EH (cell line): ENCODE measurements around the gene PACSIN1.
"Not testable (repeated sequence)": the region's sequence is repeated elsewhere in the genome, so short reads cannot be mapped to it uniquely, and the experiment has no call there.

Source experiments
- DNase-seq: peaks from one replicate; pipeline ENCODE4 v3.0.0-alpha.2; 2015; ENCODE audit warnings: low read depth

Gene PACSIN1

GRCh38 chr6:34485321-34486060 is 19.6 kb downstream of the PACSIN1 start:
- no peak for DNase-seq

DNA sequence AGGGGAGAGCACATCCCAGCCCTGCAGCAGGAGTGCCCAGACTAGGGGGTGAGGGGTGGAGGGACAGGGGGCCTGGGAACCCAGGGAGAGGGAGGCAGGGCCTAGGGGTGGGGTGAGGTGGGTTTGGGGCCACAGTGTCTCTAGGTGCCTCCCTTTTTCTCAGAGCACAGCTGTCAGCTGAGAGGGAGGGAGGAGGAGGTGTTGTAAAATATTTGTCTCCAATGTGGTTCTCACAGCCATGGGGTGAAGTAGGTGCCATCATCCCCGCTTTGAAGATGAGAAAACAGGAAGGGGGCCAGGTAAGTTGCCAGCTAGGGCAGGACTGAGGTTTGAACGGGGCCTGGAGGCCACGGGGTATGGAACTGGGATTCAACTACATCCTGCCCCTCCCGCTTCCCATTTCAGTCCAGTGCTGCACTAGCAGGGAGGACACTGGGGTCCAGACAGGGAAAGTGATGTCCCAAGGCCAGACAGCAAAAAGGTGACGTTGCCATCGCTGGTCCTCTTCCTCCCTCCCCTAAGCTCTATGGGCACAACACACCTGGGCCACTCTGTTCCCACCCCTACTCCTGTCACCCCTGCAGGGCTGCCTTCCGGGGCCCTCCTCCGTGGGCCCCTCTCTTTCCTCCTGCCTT is 20.3 kb downstream of the PACSIN1 start:
- DNase-seq = no peak

GRCh38 chr6:34486886-34487285 is 21.0 kb downstream of the PACSIN1 start:
- not testable (repeated sequence) for DNase-seq

DNA sequence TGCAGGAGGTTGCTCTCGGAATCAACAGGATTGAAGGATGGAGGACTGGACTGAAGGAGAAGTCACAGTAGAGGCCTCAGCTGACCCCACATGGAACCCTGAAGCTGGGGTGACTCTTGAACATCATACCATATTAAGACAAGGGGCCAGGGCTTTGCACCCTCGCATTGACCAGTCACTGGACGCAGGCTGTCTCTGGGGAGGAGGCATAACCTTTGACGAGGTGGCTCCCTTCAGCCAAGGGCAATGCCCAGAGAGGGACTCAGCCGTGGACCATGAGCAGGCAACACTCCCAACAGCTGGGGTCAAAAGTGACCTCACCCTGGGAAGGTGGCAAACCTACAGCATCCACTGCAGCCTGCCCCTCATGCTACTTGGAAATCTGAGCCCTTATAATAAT is 21.7 kb downstream of the PACSIN1 start:
- no peak for DNase-seq

DNA sequence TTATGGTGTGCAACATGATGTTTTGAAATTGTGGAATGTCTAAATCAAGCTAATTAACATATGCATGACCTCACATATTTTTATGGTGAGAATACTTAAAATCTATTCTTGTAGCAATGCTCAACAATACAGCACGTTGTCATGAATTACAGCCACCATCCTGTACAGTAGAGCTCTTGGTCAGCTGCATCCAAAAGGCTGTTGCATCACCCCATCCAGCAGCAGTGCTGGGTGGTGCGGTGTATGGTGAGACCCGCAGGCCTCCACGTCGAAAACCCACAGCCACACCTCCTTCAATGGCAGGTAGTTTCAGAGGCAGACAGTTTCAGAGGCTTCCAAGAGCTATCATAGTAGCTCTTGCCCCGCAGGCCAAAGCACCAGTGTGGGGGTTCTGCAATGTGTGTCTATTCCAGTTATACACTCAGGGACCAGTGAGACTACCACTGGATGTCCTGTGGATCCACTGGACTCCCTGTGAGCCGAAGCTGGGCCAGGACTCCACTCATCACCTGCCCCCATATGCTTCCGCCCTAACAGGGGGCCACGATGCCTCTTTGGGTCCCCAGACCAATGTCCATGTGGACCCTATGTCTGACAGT is 23.4 kb downstream of the PACSIN1 start:
- peak; percentile 29 for DNase-seq

DNA sequence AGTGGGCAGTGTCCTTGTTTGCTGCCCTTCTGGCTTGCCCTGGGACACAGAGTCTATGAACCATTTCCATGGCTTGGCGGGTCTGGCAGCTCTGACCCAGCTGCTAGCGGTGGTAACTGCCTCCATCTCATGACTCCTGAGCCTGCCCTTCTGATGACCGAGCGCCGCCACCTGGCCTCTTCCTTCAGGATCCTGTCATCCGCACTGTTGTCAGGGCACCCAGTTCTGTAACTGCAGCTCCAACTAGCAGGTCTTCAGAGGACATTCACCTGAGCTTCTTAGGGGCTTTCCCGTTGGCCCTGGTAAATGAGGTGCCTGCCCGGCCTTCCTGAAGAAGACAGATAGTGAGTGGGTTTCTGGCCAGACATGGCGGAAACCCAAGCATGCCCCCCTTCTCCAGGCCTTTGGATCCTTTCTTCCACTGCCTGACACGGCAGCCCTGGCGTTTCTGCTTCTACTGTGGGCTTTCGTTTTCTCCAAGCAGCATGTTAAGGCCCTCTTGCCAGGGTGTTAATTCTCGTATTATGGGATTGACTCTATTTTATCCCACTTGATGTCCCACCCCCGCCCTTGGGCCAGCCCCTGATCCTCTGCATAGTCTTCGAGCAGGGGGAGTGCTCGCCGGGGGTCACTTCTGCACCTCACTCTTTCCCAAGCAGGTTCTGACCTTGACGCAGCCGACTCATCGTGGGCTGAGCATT is 24.7 kb downstream of the PACSIN1 start:
- DNase-seq = no peak

- DNase-seq = peak; percentile 52
Measured at GRCh38 chr6:34491091-34491430, 25.2 kb downstream of the PACSIN1 start.

DNA sequence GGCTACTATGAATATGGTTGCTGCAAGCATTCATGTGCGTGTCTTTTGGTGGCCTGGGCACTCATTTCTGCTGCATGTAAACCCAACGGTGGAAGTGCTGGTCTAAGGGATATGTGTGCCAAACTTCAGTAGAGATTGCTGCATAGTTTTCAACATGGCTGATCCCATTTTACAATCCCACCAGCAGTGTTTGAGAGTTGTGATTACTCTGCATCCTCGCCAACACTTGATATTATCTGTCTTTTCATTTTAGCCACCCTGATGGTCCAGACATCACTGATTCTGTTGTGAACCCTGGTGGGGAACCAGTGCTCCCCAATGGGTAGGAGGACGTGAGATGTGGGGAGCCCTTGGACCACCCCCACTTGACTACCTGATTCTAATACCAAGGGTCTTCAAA is 27.5 kb downstream of the PACSIN1 start:
- no peak for DNase-seq

GRCh38 chr6:34494973-34495372 is 29.1 kb downstream of the PACSIN1 start:
- no peak for DNase-seq

DNA sequence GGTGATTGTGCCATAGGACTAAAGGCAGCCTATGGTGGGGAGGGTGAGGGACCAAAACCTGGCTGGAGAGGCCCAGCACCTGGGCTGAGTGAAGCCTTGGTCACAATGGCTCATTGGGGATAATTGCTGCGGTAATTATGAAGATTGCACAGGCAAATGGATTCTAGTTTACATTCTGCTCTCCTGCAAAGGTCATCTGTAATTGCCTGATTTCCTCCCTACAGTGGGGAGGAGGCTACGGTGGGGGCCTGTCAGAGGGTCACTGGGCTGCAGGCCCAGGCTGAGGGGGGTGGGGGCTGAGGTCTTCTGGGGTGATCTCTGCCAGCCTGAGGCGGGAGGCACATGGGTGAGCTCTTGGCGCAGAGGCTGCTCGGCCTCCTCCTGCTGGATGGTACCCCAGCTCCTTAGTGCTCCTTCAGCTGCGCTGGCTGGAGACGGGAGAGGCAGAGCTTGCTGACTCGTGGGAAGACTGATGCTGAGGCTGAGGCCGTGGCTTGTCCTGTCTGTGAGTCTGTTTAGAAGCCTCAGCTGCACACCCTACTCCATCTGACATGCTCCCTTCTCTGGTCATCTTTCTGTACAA is 30.3 kb downstream of the PACSIN1 start:
- no peak for DNase-seq

DNA sequence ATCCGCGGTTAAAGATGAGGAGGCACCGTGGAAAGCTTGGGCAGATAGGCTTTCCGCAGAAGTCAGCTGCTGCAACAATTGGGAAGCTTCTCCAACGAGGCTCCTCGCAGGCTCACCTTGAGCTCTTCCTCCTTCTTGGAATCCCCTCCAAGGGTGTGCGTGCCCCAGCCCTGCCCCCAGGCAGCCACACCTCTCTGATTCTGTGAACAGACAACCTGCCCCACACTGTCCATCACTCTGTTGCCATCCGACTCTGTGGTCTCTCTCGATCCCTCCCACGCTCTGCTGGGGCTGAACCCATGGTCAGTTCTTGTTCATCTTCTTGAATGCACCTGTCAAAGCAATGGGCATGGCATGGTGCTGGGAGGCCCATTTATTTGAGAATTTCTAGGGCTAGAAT is 31.5 kb downstream of the PACSIN1 start:
- no peak for DNase-seq

DNA sequence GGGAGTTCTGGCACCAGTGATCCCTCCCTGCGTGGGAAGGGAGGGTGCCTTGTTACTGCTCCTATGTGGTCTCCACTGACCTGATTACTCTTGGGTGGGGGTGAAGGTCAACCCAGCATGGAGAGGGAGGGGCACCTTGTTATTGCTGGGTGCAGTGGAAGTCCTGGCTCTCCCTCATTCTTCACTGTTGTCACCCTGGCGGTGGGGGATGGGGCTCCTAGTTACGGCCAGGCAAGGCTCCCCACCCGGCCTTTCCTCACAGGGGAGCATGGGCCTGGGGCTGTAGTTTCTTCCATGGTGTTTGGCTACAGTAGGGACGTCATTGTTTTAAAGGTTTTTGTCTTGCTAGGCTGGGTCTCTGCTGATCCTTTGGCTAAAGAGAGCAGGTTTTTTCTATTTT is 40.8 kb downstream of the PACSIN1 start:
- DNase-seq = no peak

DNA sequence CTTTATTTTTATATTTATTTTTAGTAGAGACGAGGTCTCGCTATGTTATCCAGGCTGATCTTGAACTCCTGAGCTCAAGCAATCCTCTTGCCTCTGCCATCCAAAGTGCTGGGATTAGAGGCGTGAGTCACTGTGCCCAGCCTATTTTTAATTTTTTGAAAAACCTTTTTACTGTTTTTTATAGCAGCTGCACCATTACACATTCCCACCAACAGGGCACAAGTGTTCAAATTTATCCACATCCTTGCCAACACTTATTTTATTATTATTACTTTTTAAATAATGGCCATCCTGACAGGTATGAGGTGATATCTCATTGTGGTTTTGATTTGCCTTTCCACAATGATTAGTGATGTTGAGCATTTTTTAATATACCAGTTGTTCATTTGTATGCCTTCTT is 42.5 kb downstream of the PACSIN1 start:
- no peak for DNase-seq

GRCh38 chr6:34509782-34510181 is 43.9 kb downstream of the PACSIN1 start:
- DNase-seq = no peak

- DNase-seq = no peak
Measured at GRCh38 chr6:34510299-34510698, 44.4 kb downstream of the PACSIN1 start.

DNA sequence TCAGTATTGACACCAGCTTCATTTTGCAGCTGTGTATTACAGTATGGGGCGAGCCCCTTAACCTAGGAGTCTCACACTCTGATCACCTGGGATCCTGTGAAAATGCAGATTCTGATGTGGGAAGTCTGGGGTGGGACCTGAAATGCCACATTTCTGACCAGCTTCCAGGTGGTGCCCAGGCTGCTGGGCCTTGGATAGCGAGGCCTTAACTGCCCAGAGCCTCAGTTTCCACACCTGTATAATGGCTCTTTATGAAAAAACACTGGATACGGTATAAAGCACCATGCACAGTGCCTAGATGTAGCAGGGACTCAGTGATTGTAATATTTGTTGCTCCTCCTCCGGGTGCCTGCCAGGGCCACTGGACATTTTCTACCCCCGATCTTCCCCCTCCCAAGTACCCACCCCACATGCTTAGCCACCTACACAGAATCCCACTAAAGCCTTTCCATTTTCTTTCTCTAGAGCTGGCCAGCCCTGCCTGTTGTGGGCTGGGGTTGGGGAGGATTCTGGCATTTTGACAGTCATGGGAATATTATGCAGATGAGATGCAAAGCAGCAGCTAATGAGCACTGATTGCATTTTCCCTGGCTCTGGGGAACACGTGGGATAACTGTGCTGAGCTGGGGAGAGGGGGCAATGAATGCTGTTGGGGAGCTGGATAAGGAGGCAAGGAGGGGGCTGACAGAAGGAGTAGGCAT is 45.5 kb downstream of the PACSIN1 start:
- no peak for DNase-seq

GRCh38 chr6:34511915-34512737 is 46.2 kb downstream of the PACSIN1 start:
- no peak for DNase-seq

GRCh38 chr6:34512738-34513115 is 46.9 kb downstream of the PACSIN1 start:
- DNase-seq = no peak

GRCh38 chr6:34513646-34514045 is 47.8 kb downstream of the PACSIN1 start:
- DNase-seq = no peak

GRCh38 chr6:34514112-34514511 is 48.2 kb downstream of the PACSIN1 start:
- no peak for DNase-seq
